ENCODE results near the gene CARD9. TPM values are rescaled to one million over a fixed set of nuclear protein-coding genes. Genes with fewer than 3 reads are reported as not detected.

CARD9 gene
- total RNA-seq, 2 experiments from 2014 or later = 0.92 to 1.7 TPM

- no peak overlapping the region for H2AFZ ChIP-seq (ENCODE audit: low read length)
- H4K20me1 ChIP-seq (ENCODE audit: insufficient read depth, low read length) = no peaks in the 10 kb centered on the region
- TF ChIP-seq CTCF (conservative IDR thresholded peaks at IDR 0.05; ENCODE audit: low read length) = no peak
- no peak for TF ChIP-seq EZH2phosphoT487 (IDR thresholded peaks at IDR 0.05; ENCODE audit: borderline replicate concordance, low read depth, low read length)
- H3K9me3 ChIP-seq (ENCODE audit: low read length) = no peaks in the 10 kb centered on the region
- H3K79me2 ChIP-seq (ENCODE audit: insufficient read depth, low read depth, low read length) = no peaks in the 10 kb centered on the region
- CTCF ChIA-PET (ENCODE audit: unreplicated experiment) = no interaction called here
- H3K4me2 ChIP-seq (ENCODE audit: low read length) = no peak overlapping the region
- no peak for DNase-seq (ENCODE audit: low spot score)
- BruUV-seq (replicated peaks) = no TSS peak
- H3K4me3 ChIP-seq (ENCODE audit: low read depth, low read length, poor library complexity, severe bottlenecking) = no peak overlapping the region
- peaks cover 18% of the 10 kb centered on the region; the same call in 1 of the 2 replicates for H3K36me3 ChIP-seq (ENCODE audit: insufficient read depth, low read length)
- H3K27ac ChIP-seq (ENCODE audit: low read depth, low read length, poor library complexity, severe bottlenecking) = no peak overlapping the region
- POLR2A ChIA-PET = no interaction called here
- intact Hi-C loops (cut with micrococcal nuclease; ENCODE audit: unreplicated experiment) = no loop called here
- H3K9me2 ChIP-seq (ENCODE audit: insufficient read depth, low read length) = no peaks in the 10 kb centered on the region
- H3K4me1 ChIP-seq (ENCODE audit: insufficient read depth, low read length, poor library complexity, severe bottlenecking) = no peaks in the 10 kb centered on the region
Measured at GRCh38 chr9:136371533-136371880, 2.0 kb downstream of the CARD9 start.

- Histone ChIP-seq H3K9me2 (ENCODE audit: insufficient read depth, low read length) (no peaks in the 10 kb centered on the region), H3K4me1 (ENCODE audit: insufficient read depth, low read length, poor library complexity, severe bottlenecking) (no peaks in the 10 kb centered on the region), H3K4me3 (ENCODE audit: low read depth, low read length, poor library complexity, severe bottlenecking) (no peak overlapping the region), H3K79me2 (ENCODE audit: insufficient read depth, low read depth, low read length) (no peaks in the 10 kb centered on the region), H4K20me1 (ENCODE audit: insufficient read depth, low read length) (no peaks in the 10 kb centered on the region), H3K4me2 (ENCODE audit: low read length) (no peak overlapping the region), H3K9me3 (ENCODE audit: low read length) (no peaks in the 10 kb centered on the region), H2AFZ (ENCODE audit: low read length) (no peak overlapping the region), H3K27ac (ENCODE audit: low read depth, low read length, poor library complexity, severe bottlenecking) (no peak overlapping the region), H3K36me3 (ENCODE audit: insufficient read depth, low read length) (peaks cover 12% of the 10 kb centered on the region; the same call in 1 of the 2 replicates)
- ChIA-PET POLR2A (no interaction called here), CTCF (ENCODE audit: unreplicated experiment) (no interaction called here)
- no peak for TF ChIP-seq EZH2phosphoT487 (IDR thresholded peaks at IDR 0.05; ENCODE audit: borderline replicate concordance, low read depth, low read length)
- no peak for TF ChIP-seq CTCF (conservative IDR thresholded peaks at IDR 0.05; ENCODE audit: low read length)
- intact Hi-C loops (cut with micrococcal nuclease; ENCODE audit: unreplicated experiment) = no loop called here
- DNase-seq (ENCODE audit: low spot score) = no peak
- BruUV-seq (replicated peaks) = no TSS peak
Measured at GRCh38 chr9:136370687-136371532, 2.6 kb downstream of the CARD9 start.

GRCh38 chr9:136370037-136370436 is 3.4 kb downstream of the CARD9 start:
- no peak for DNase-seq (ENCODE audit: low spot score)
- CTCF ChIA-PET (ENCODE audit: unreplicated experiment) = no interaction called here
- intact Hi-C loops (cut with micrococcal nuclease; ENCODE audit: unreplicated experiment) = no loop called here
- POLR2A ChIA-PET = no interaction called here
- Histone ChIP-seq H3K36me3 (ENCODE audit: insufficient read depth, low read length) (peaks cover 4% of the 10 kb centered on the region; the same call in 1 of the 2 replicates), H3K4me2 (ENCODE audit: low read length) (no peak overlapping the region), H3K4me3 (ENCODE audit: low read depth, low read length, poor library complexity, severe bottlenecking) (no peak overlapping the region), H3K4me1 (ENCODE audit: insufficient read depth, low read length, poor library complexity, severe bottlenecking) (no peaks in the 10 kb centered on the region), H3K9me3 (ENCODE audit: low read length) (no peaks in the 10 kb centered on the region), H2AFZ (ENCODE audit: low read length) (no peak overlapping the region), H3K9me2 (ENCODE audit: insufficient read depth, low read length) (no peaks in the 10 kb centered on the region), H3K79me2 (ENCODE audit: insufficient read depth, low read depth, low read length) (no peaks in the 10 kb centered on the region), H3K27ac (ENCODE audit: low read depth, low read length, poor library complexity, severe bottlenecking) (no peak overlapping the region), H4K20me1 (ENCODE audit: insufficient read depth, low read length) (no peaks in the 10 kb centered on the region)
- BruUV-seq (replicated peaks) = no TSS peak
- no peak for TF ChIP-seq EZH2phosphoT487 (IDR thresholded peaks at IDR 0.05; ENCODE audit: borderline replicate concordance, low read depth, low read length)
- TF ChIP-seq CTCF (conservative IDR thresholded peaks at IDR 0.05; ENCODE audit: low read length) = no peak

Measured in OCI-LY7 (cell line).